RPMI7951 (cell line): ENCODE results near the gene GINS1. TPM values are rescaled to one million over a fixed set of nuclear protein-coding genes. Genes with fewer than 3 reads are reported as not detected.
A peak's percentile ranks its signal among the peaks of the same experiment; 100 is the strongest.

Experiments
- DNase-seq: peaks from one replicate; pipeline ENCODE4 v3.0.0-alpha.2; 2012; ENCODE audit warnings: low read depth
- total RNA-seq: library from RNA; depleted of rRNA; stranded (reverse); fragments of >200 nt; shearing (Covaris generic); gene quantifications from 2 replicates; pipeline ENCODE4 v1.2.3, GENCODE V29; 2014

The GINS1 gene
- total RNA-seq, 1 experiment from 2014 or later, result 31.0 TPM

GRCh38 chr20:25476106-25477013, 68.9 kb downstream of the GINS1 start:
- DNase-seq, result no peak

- no peak for DNase-seq
Observed at GRCh38 chr20:25477014-25477882, 69.8 kb downstream of the GINS1 start.

GRCh38 chr20:25478889-25479568, 71.6 kb downstream of the GINS1 start:
- DNase-seq, result no peak

- no peak for DNase-seq
Observed at GRCh38 chr20:25479638-25480037, 72.2 kb downstream of the GINS1 start.

- no peak for DNase-seq
Observed at GRCh38 chr20:25480156-25480555, 72.7 kb downstream of the GINS1 start.

GRCh38 chr20:25480797-25481196, 73.3 kb downstream of the GINS1 start:
- no peak for DNase-seq

GRCh38 chr20:25481235-25481917, 73.9 kb downstream of the GINS1 start:
- DNase-seq, result no peak

GRCh38 chr20:25481918-25482253, 74.4 kb downstream of the GINS1 start:
- no peak for DNase-seq

GRCh38 chr20:25483431-25484132, 76.1 kb downstream of the GINS1 start:
- DNase-seq, result no peak

- DNase-seq, result no peak
Observed at GRCh38 chr20:25484224-25484846, 76.9 kb downstream of the GINS1 start.

GRCh38 chr20:25484911-25485511, 77.5 kb downstream of the GINS1 start:
- DNase-seq, result no peak

GRCh38 chr20:25485872-25486271, 78.4 kb downstream of the GINS1 start:
- DNase-seq, result no peak

- peak; percentile 29 for DNase-seq
Observed at GRCh38 chr20:25486377-25486776, 78.9 kb downstream of the GINS1 start.

GRCh38 chr20:25487306-25487705, 79.8 kb downstream of the GINS1 start:
- DNase-seq, result no peak

- no peak for DNase-seq
Observed at GRCh38 chr20:25487975-25488374, 80.5 kb downstream of the GINS1 start.

- no peak for DNase-seq
Observed at GRCh38 chr20:25489221-25489871, 81.9 kb downstream of the GINS1 start.

GRCh38 chr20:25490656-25491445, 83.4 kb downstream of the GINS1 start:
- no peak for DNase-seq

GRCh38 chr20:25491446-25492038, 84.1 kb downstream of the GINS1 start:
- DNase-seq, result no peak
